ENCODE measurements around the gene MGME1. TPM values are rescaled to one million over a fixed set of nuclear protein-coding genes. Genes with fewer than 3 reads are reported as not detected.

MGME1 gene
- total RNA-seq, 4 donors from 2014 or later, result 5.8 to 12.3 (median 7.3) TPM

GRCh38 chr20:18004384-18005031 is 35.7 kb downstream of the MGME1 start:
- ATAC-seq (ENCODE audit: low FRiP score), result no peak
- TF ChIP-seq CTCF (IDR thresholded peaks at IDR 0.05), result no peak

DNA sequence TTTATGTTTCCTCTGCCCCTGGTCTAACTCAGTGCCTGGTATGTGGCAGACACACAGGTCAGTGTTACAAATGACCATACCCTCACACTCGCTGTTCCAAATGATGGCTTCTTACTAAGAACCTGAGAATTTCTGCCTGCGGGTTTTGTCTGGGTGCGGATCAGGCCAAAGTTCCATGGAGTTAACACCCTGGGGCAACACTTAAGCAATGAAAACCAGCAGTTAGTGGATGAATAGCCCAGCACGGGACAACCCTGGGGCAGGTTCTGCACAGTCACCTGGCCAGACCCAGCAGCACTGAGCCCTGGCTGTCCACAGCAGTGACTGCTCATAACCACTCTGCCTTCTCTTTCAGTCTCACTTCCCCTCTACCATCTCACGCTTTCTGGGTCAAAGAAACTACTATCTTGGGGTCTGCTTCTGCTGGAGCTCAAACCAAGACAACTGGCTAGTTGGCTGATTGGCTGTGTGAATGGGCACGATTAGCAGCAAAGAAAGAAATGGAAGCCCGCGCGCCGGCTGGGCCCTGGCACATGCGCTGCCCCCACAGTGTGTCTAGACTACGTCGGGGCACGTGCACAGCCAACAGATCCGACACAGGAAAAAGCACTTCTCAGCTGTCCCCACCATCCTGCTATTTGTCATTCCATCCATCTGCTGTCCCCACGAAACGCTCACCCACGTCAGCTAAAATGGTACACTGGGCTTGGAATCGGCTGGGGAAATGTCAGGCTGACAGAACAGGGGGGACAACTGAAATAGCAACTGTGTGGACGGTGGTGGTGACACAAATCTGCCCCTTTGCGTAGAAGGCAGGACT is 36.6 kb downstream of the MGME1 start:
- TF ChIP-seq CTCF (IDR thresholded peaks at IDR 0.05), result no peak
- no peak for ATAC-seq (ENCODE audit: low FRiP score)

More at GRCh38 chr20:18004384-18005031, 35.7 kb downstream of the MGME1 start:
- DNase-seq (ENCODE audit: low spot score), result no peak

DNA sequence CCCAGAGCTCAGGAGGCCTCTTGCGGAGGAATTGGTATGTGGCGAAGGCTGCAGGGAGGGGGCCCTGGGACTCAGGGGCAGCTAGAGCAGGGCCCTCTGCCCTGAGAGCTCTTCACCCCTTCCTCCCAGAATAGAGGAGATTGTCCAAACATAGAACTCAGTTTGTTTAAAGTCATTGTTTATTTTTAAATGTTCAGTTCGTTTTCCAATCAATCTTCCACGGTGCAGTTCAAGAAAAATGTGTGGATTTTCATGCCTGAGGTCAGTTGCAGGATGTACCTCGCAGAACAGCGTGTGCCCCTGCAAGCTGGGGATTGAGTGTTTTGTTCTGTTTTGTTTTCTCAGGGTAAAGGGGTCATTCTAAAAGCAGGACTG is 37.2 kb downstream of the MGME1 start:
- DNase-seq (ENCODE audit: low spot score) (no peak), ATAC-seq (ENCODE audit: low FRiP score) (no peak)
- no peak for TF ChIP-seq CTCF (IDR thresholded peaks at IDR 0.05)

More for the DNA sequence above, 36.6 kb downstream of the MGME1 start:
- DNase-seq (ENCODE audit: low spot score), result no peak

- no peak for ATAC-seq (ENCODE audit: low FRiP score)
- TF ChIP-seq CTCF (IDR thresholded peaks at IDR 0.05), result no peak
These were observed 37.9 kb downstream of the MGME1 start for GRCh38 chr20:18006684-18007083.

GRCh38 chr20:18007534-18008292 is 38.9 kb downstream of the MGME1 start:
- ATAC-seq (ENCODE audit: low FRiP score) (no peak), DNase-seq (ENCODE audit: low spot score) (no peak)
- TF ChIP-seq CTCF (IDR thresholded peaks at IDR 0.05), result no peak

More at GRCh38 chr20:18006684-18007083, 37.9 kb downstream of the MGME1 start:
- no peak for DNase-seq (ENCODE audit: low spot score)

DNA sequence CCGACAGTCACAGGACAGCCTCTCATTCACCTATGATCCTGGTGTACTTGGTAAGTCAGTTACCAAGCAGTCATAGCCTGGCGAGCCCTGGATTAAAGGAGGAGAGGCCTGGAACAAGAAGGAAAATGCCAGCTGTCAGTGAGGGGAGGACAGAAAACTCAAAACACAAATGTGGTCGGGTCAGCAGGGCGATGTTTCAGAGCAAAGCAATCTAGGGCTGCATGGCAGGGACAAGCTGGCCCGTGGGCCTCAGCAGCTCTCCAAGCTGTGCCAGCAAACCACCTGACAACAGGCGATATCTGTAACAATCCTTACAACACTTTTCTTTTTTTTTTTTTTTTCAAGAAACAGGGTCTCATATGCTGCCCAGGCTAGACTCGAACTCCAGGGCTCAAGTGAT is 40.3 kb downstream of the MGME1 start:
- ATAC-seq (ENCODE audit: low FRiP score) (no peak), DNase-seq (ENCODE audit: low spot score) (no peak)
- no peak for TF ChIP-seq CTCF (IDR thresholded peaks at IDR 0.05)

Measured in omental fat pad (tissue), 4 donors.